K562 (cell line): Measurements from ENCODE around the gene CEND1. TPM values are rescaled to one million over a fixed set of nuclear protein-coding genes. Genes with fewer than 3 reads are reported as not detected.

ENCODE experiments used
- DACH1 ChIP-seq: fragments of 450-650 bp; IDR thresholded peaks from 2 replicates; pipeline ENCODE4 v1.6.1; 2018; ENCODE audit not compliant: partially characterized antibody
- GATAD2B ChIP-seq: fragments of 450-650 bp; IDR thresholded peaks from 2 replicates; pipeline ENCODE4 v1.6.1; 2017; ENCODE audit warnings: mild to moderate bottlenecking, borderline replicate concordance
- HIVEP1 ChIP-seq: fragments of 250-450 bp; sonication (Bioruptor Pico); IDR thresholded peaks from 2 replicates; pipeline ENCODE4 v1.4.0; 2020; ENCODE audit warnings: mild to moderate bottlenecking
- HNRNPH1 ChIP-seq: fragments of 200-400 bp; formaldehyde crosslinking; optimal IDR thresholded peaks from 2 replicates; pipeline ENCODE3; 2017; ENCODE audit warnings: low read depth, mild to moderate bottlenecking, low read length, moderate library complexity
- LEF1 ChIP-seq: fragments of 450-650 bp; IDR thresholded peaks from 2 replicates; pipeline ENCODE4 v1.6.1; 2016; ENCODE audit warnings: mild to moderate bottlenecking
- PHB2 ChIP-seq: fragments of 450-650 bp; IDR thresholded peaks from 2 replicates; pipeline ENCODE4 v1.6.1; 2017; ENCODE audit warnings: low read depth
- STAG1 ChIP-seq: sonication (generic); formaldehyde crosslinking; IDR thresholded peaks from 2 replicates; pipeline ENCODE4 v1.5.0; 2020; ENCODE audit warnings: missing genetic modification reagents, borderline replicate concordance
- STAT5B ChIP-seq: fragments of 250-450 bp; sonication (Bioruptor Pico); IDR thresholded peaks from 2 replicates; pipeline ENCODE4 v1.8.0; 2021; ENCODE audit warnings: mild to moderate bottlenecking, inconsistent platforms
- ZNF165 ChIP-seq: fragments of 250-450 bp; sonication (Bioruptor Pico); IDR thresholded peaks from 2 replicates; pipeline ENCODE4 v1.4.0; 2020; ENCODE audit warnings: borderline replicate concordance
- ZNF263 ChIP-seq: sonication (generic); formaldehyde crosslinking; IDR thresholded peaks from 2 replicates; pipeline ENCODE4 v1.8.0; 2022; ENCODE audit warnings: mild to moderate bottlenecking, missing genetic modification reagents, borderline replicate concordance
- polyA plus RNA-seq, 8 experiments: library from polyadenylated mRNA; depleted of rRNA in 4 of 8; stranded (reverse) in 5 of 8; unstranded in 3 of 8; fragments of >200 nt; fragmentation: Nextera tagmentation in 2 of 8; fragmentation: Illumina TruSeq in 1 of 8; extraction: Ambion mirVana in 2 of 8; extraction: Trizol in 1 of 8; gene quantifications; 2 replicates each; pipeline versions ENCODE4 v1.2.1 to v1.2.3, GENCODE V29; 2011 to 2014; ENCODE audit warnings: inconsistent platforms in 1 of 8, missing spikeins in 1 of 8
- total RNA-seq, 7 experiments: library from RNA; depleted of rRNA in 6 of 7; stranded (reverse); fragments of >200 nt in 6 of 7; fragmentation: Illumina TruSeq in 2 of 7; extraction: Trizol in 2 of 7; gene quantifications; 2 replicates each; pipeline versions ENCODE4 v1.2.1 to v1.2.3, GENCODE V29; 2011 to 2021; ENCODE audit warnings: low replicate concordance in 1 of 7
- TF ChIP-seq, protein P1 (sequence below): sonication (generic); formaldehyde crosslinking; IDR thresholded peaks from 2 replicates; pipeline ENCODE4 v1.8.1; 2023; ENCODE audit warnings: mild to moderate bottlenecking, missing genetic modification reagents
- TF ChIP-seq, protein P2 (sequence below): sonication (generic); formaldehyde crosslinking; IDR thresholded peaks from 2 replicates; pipeline ENCODE4 v1.8.1; 2023; ENCODE audit warnings: mild to moderate bottlenecking, missing genetic modification reagents
- TF ChIP-seq, protein P3 (sequence below): fragments of 450-650 bp; IDR thresholded peaks from 2 replicates; pipeline ENCODE4 v1.6.1; 2016; ENCODE audit warnings: low read depth
- TF ChIP-seq, protein P4 (sequence below): fragments of 250-450 bp; sonication (Bioruptor Pico); IDR thresholded peaks from 2 replicates; pipeline ENCODE4 v1.5.1; 2021; ENCODE audit warnings: mild to moderate bottlenecking

The CEND1 gene
- total and polyA plus RNA-seq, 9 of the 15 experiments (the other 6 are each of a cell fraction or from before 2014, with no cell fraction given), result 0.13 to 0.18 (median 0.16) TPM; not detected in 6

DNA sequence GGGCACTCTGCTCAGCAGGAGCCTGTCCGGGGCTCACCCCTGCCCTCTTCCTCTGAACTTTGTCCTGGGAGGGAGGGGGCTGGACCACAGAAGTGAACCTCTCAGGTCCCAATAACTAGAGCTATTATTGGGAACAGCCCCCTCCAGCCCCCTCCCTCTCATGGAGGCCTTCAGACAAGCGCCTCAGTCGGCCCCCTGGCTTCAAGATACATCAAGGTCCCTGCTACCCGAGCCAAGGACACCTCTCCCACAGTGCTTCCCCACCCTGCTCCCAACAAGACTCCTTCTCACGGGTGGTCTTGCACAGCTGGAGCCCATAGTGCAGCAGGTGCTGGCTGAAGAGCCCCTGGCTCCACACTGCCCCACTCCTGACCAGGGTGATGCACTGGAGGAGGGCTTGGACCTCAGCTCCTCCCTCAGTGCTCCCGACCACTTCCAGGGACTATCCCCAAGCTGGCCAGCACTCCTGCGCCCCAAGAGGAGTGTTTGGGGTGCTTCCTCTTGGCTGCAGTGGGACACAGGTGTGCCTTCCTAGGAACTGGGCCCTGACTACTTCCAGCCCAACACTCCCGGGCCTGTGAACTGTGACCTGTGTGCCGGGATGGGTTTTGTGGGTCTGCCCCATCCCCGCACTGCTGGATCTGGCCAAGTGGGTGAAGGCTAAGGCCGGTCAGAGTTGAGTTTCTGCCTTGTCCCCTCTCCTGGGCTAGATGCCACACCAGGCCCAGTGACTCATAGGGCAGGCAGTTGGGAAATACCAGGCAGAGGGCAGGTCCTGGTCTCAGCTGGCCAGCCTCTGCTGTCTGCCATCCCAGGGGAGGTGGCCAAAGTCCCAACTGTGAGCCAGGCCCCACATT, 31.0 kb upstream of the CEND1 start (continued):
- TF ChIP-seq, protein P1, sequence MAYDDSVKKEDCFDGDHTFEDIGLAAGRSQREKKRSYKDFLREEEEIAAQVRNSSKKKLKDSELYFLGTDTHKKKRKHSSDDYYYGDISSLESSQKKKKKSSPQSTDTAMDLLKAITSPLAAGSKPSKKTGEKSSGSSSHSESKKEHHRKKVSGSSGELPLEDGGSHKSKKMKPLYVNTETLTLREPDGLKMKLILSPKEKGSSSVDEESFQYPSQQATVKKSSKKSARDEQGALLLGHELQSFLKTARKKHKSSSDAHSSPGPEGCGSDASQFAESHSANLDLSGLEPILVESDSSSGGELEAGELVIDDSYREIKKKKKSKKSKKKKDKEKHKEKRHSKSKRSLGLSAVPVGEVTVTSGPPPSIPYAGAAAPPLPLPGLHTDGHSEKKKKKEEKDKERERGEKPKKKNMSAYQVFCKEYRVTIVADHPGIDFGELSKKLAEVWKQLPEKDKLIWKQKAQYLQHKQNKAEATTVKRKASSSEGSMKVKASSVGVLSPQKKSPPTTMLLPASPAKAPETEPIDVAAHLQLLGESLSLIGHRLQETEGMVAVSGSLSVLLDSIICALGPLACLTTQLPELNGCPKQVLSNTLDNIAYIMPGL (CRISPR knock-in tag), result 0 out of 2 replicates have a peak, but pooled peaks have one; percentile 28
- TF ChIP-seq STAG1 (CRISPR knock-in tag), result 0 out of 2 replicates have a peak, but pooled peaks have one; percentile 6
- TF ChIP-seq, protein P2, sequence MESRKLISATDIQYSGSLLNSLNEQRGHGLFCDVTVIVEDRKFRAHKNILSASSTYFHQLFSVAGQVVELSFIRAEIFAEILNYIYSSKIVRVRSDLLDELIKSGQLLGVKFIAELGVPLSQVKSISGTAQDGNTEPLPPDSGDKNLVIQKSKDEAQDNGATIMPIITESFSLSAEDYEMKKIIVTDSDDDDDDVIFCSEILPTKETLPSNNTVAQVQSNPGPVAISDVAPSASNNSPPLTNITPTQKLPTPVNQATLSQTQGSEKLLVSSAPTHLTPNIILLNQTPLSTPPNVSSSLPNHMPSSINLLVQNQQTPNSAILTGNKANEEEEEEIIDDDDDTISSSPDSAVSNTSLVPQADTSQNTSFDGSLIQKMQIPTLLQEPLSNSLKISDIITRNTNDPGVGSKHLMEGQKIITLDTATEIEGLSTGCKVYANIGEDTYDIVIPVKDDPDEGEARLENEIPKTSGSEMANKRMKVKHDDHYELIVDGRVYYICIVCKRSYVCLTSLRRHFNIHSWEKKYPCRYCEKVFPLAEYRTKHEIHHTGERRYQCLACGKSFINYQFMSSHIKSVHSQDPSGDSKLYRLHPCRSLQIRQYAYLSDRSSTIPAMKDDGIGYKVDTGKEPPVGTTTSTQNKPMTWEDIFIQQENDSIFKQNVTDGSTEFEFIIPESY (CRISPR knock-in tag), result no peak
- TF ChIP-seq GATAD2B, result no peak
- TF ChIP-seq HIVEP1 (CRISPR knock-in tag), result no peak
- TF ChIP-seq ZNF165 (CRISPR knock-in tag), result no peak
- TF ChIP-seq, protein P3, sequence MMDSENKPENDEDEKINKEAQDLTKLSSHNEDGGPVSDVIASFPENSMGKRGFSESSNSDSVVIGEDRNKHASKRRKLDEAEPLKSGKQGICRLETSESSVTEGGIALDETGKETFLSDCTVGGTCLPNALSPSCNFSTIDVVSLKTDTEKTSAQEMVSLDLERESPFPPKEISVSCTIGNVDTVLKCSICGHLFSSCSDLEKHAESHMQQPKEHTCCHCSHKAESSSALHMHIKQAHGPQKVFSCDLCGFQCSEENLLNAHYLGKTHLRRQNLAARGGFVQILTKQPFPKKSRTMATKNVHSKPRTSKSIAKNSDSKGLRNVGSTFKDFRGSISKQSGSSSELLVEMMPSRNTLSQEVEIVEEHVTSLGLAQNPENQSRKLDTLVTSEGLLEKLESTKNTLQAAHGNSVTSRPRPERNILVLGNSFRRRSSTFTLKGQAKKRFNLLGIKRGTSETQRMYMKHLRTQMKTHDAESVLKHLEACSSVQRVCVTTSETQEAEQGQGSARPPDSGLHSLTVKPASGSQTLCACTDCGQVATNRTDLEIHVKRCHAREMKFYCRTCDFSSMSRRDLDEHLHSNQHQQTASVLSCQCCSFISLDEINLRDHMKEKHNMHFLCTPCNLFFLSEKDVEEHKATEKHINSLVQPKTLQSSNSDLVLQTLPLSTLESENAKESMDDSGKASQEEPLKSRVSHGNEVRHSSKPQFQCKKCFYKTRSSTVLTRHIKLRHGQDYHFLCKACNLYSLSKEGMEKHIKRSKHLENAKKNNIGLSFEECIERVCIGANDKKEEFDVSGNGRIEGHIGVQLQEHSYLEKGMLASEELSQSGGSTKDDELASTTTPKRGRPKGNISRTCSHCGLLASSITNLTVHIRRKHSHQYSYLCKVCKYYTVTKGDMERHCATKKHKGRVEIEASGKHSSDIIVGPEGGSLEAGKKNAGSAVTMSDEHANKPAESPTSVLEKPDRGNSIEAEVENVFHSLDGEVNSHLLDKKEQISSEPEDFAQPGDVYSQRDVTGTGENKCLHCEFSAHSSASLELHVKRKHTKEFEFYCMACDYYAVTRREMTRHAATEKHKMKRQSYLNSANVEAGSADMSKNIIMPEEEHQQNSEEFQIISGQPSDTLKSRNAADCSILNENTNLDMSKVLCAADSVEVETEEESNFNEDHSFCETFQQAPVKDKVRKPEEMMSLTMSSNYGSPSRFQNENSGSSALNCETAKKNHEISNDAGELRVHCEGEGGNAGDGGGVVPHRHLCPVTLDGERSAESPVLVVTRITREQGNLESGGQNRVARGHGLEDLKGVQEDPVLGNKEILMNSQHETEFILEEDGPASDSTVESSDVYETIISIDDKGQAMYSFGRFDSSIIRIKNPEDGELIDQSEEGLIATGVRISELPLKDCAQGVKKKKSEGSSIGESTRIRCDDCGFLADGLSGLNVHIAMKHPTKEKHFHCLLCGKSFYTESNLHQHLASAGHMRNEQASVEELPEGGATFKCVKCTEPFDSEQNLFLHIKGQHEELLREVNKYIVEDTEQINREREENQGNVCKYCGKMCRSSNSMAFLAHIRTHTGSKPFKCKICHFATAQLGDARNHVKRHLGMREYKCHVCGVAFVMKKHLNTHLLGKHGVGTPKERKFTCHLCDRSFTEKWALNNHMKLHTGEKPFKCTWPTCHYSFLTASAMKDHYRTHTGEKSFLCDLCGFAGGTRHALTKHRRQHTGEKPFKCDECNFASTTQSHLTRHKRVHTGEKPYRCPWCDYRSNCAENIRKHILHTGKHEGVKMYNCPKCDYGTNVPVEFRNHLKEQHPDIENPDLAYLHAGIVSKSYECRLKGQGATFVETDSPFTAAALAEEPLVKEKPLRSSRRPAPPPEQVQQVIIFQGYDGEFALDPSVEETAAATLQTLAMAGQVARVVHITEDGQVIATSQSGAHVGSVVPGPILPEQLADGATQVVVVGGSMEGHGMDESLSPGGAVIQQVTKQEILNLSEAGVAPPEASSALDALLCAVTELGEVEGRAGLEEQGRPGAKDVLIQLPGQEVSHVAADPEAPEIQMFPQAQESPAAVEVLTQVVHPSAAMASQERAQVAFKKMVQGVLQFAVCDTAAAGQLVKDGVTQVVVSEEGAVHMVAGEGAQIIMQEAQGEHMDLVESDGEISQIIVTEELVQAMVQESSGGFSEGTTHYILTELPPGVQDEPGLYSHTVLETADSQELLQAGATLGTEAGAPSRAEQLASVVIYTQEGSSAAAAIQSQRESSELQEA, result no peak
- TF ChIP-seq LEF1, result no peak
- TF ChIP-seq ZNF263 (CRISPR knock-in tag), result peak; percentile 51; the same call in 1 of the 2 replicates
- TF ChIP-seq, protein P4, sequence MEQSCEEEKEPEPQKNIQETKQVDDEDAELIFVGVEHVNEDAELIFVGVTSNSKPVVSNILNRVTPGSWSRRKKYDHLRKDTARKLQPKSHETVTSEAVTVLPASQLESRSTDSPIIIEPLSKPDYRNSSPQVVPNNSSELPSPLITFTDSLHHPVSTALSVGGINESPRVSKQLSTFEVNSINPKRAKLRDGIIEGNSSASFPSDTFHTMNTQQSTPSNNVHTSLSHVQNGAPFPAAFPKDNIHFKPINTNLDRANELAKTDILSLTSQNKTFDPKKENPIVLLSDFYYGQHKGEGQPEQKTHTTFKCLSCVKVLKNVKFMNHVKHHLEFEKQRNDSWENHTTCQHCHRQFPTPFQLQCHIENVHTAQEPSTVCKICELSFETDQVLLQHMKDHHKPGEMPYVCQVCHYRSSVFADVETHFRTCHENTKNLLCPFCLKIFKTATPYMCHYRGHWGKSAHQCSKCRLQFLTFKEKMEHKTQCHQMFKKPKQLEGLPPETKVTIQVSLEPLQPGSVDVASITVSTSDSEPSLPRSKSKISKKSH (CRISPR knock-in tag), result no peak
- TF ChIP-seq PHB2, result no peak
- TF ChIP-seq HNRNPH1, result no peak
- TF ChIP-seq STAT5B, result no peak
- TF ChIP-seq DACH1, result no peak
